C4-2B (cell line): ENCODE measurements around the gene CENPC.

Source experiments
- ZFX ChIP-seq: fragments of 450-650 bp; IDR thresholded peaks from 2 replicates; pipeline ENCODE4 v1.6.1; 2017
- TF ChIP-seq, protein P1 (sequence below): fragments of 450-650 bp; conservative IDR thresholded peaks from 2 replicates; pipeline ENCODE4 v1.5.1; 2017; ENCODE audit warnings: mild to moderate bottlenecking

DNA sequence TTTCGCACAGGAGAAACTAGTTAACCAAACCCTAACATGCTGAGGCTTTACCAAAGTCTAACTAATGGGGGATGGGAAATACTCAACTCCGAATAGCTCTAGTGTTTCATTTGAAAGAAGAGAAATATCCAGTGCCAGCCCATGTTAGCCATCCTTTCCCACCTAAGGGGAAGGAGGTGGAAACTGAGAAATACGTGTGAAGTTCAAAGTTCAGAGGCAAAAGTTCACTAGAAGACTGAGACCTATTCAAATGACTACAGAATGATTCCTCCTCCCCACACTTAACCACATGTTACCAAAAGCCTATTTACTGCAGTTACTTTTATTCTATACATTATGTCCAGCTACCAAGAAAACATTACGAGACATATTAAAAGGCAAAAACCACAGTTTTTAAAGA lies 106.3 kb downstream of the CENPC start:
- TF ChIP-seq, protein P1, sequence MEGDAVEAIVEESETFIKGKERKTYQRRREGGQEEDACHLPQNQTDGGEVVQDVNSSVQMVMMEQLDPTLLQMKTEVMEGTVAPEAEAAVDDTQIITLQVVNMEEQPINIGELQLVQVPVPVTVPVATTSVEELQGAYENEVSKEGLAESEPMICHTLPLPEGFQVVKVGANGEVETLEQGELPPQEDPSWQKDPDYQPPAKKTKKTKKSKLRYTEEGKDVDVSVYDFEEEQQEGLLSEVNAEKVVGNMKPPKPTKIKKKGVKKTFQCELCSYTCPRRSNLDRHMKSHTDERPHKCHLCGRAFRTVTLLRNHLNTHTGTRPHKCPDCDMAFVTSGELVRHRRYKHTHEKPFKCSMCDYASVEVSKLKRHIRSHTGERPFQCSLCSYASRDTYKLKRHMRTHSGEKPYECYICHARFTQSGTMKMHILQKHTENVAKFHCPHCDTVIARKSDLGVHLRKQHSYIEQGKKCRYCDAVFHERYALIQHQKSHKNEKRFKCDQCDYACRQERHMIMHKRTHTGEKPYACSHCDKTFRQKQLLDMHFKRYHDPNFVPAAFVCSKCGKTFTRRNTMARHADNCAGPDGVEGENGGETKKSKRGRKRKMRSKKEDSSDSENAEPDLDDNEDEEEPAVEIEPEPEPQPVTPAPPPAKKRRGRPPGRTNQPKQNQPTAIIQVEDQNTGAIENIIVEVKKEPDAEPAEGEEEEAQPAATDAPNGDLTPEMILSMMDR: no peak
- TF ChIP-seq ZFX: no peak
